Fibroblast of peridontal ligament (primary cell): ENCODE results near the gene UBA6.
"Not testable (repeated sequence)": the region's sequence is repeated elsewhere in the genome, so short reads cannot be mapped to it uniquely, and the experiment has no call there.

Experiments used
- DNase-seq: peaks from one replicate; pipeline ENCODE4 v3.0.0-alpha.2; 2010; ENCODE audit errors: extremely low read depth

The UBA6 gene

GRCh38 chr4:67660418-67660817 is 40.5 kb downstream of the UBA6 start:
- DNase-seq: no peak

- DNase-seq: no peak
Measured at GRCh38 chr4:67659065-67659464, 41.9 kb downstream of the UBA6 start.

GRCh38 chr4:67658302-67658701 is 42.7 kb downstream of the UBA6 start:
- DNase-seq: no peak

GRCh38 chr4:67651536-67651935 is 49.4 kb downstream of the UBA6 start:
- DNase-seq: no peak

GRCh38 chr4:67638136-67638535 is 62.8 kb downstream of the UBA6 start:
- DNase-seq: no peak

- DNase-seq: not testable (repeated sequence)
Measured at GRCh38 chr4:67636978-67637377, 64.0 kb downstream of the UBA6 start.

- no peak for DNase-seq
Measured at GRCh38 chr4:67635331-67635730, 65.6 kb downstream of the UBA6 start.

GRCh38 chr4:67634741-67635140 is 66.2 kb downstream of the UBA6 start:
- DNase-seq: no peak

- DNase-seq: no peak
Measured at GRCh38 chr4:67632492-67632891, 68.5 kb downstream of the UBA6 start.

GRCh38 chr4:67624939-67625338 is 76.0 kb downstream of the UBA6 start:
- DNase-seq: no peak

- DNase-seq: no peak
Measured at GRCh38 chr4:67616478-67616877, 84.5 kb downstream of the UBA6 start.

- DNase-seq: no peak
Measured at GRCh38 chr4:67615119-67615518, 85.8 kb downstream of the UBA6 start.

GRCh38 chr4:67614186-67614585 is 86.8 kb downstream of the UBA6 start:
- DNase-seq: no peak

- DNase-seq: peak; percentile 15
Measured at GRCh38 chr4:67608027-67608426, 92.9 kb downstream of the UBA6 start.

GRCh38 chr4:67604749-67605148 is 96.2 kb downstream of the UBA6 start:
- DNase-seq: no peak

GRCh38 chr4:67604029-67604381 is 97.0 kb downstream of the UBA6 start:
- no peak for DNase-seq

GRCh38 chr4:67603310-67604028 is 97.5 kb downstream of the UBA6 start:
- no peak for DNase-seq

- DNase-seq: peak; percentile 5
Measured at GRCh38 chr4:67593741-67594175, 107.2 kb downstream of the UBA6 start.

- no peak for DNase-seq
Measured at GRCh38 chr4:67587156-67587555, 113.8 kb downstream of the UBA6 start.

GRCh38 chr4:67584496-67584895 is 116.5 kb downstream of the UBA6 start:
- DNase-seq: no peak

- no peak for DNase-seq
Measured at GRCh38 chr4:67581913-67582312, 119.0 kb downstream of the UBA6 start.

GRCh38 chr4:67581208-67581857 is 119.6 kb downstream of the UBA6 start:
- no peak for DNase-seq

- no peak for DNase-seq
Measured at GRCh38 chr4:67580577-67580976, 120.4 kb downstream of the UBA6 start.

- no peak for DNase-seq
Measured at GRCh38 chr4:67576538-67576937, 124.4 kb downstream of the UBA6 start.
